ENCODE measurements around the gene FCGR3A.

The FCGR3A gene

GRCh38 chr1:161502641-161503393, 46.8 kb downstream of the FCGR3A start:
- peak; percentile 51 for DNase-seq (ENCODE audit: low read depth)

GRCh38 chr1:161502181-161502580, 47.4 kb downstream of the FCGR3A start:
- DNase-seq (ENCODE audit: low read depth): no peak

GRCh38 chr1:161501234-161501633, 48.4 kb downstream of the FCGR3A start:
- no peak for DNase-seq (ENCODE audit: low read depth)

GRCh38 chr1:161499099-161500039, 50.2 kb downstream of the FCGR3A start:
- DNase-seq (ENCODE audit: low read depth): no peak

GRCh38 chr1:161498646-161499045, 51.0 kb downstream of the FCGR3A start:
- DNase-seq (ENCODE audit: low read depth): no peak

- DNase-seq (ENCODE audit: low read depth): no peak
Measured at GRCh38 chr1:161497961-161498360, 51.7 kb downstream of the FCGR3A start.

- DNase-seq (ENCODE audit: low read depth): no peak
Measured at GRCh38 chr1:161495490-161495889, 54.1 kb downstream of the FCGR3A start.

- DNase-seq (ENCODE audit: low read depth): no peak
Measured at GRCh38 chr1:161494091-161494735, 55.4 kb downstream of the FCGR3A start.

- DNase-seq (ENCODE audit: low read depth): no peak
Measured at GRCh38 chr1:161492827-161493226, 56.8 kb downstream of the FCGR3A start.

Measured in EH (cell line).